ENCODE measurements around the gene SPATA24. TPM values are rescaled to one million over a fixed set of nuclear protein-coding genes. Genes with fewer than 3 reads are reported as not detected.

SPATA24 gene
- total RNA-seq, 6 experiments from 2014 or later: 4.0 to 6.9 (median 5.2) TPM

DNA sequence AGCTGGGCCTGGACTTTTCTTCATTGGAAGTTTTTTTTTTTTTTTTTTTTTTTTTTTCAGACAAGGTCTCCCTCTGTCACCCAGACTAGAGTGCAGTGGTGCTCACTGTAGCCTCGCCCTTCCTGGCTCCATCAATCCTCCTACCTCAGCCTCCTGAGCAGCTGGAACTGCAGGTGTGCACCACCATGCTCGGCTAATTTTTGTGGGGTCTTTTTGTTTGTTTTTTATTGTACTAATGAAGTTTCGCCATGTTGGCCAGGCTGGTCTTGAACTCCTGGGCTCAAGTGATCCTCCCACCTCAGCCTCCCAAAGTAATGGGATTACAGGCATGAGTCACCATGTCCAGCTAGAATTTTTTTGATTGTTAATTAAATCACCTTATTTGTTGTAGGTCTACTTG is 31.8 kb upstream of the SPATA24 start:
- no peak for DNase-seq
- no peak for TF ChIP-seq CTCF (IDR thresholded peaks at IDR 0.05)
- Mint-ChIP-seq H3K9me3 (no peaks in the 10 kb centered on the region), H3K4me3 (no peak overlapping the region), H3K27ac (no peak overlapping the region), H3K36me3 (ENCODE audit: low read depth) (peaks cover 5% of the 10 kb centered on the region; the same call in 1 of the 2 replicates), H3K27me3 (ENCODE audit: insufficient read depth) (no peaks in the 10 kb centered on the region; the same call in 1 of the 2 replicates), H3K4me1 (ENCODE audit: low read depth) (peaks cover 30% of the 10 kb centered on the region)

DNA sequence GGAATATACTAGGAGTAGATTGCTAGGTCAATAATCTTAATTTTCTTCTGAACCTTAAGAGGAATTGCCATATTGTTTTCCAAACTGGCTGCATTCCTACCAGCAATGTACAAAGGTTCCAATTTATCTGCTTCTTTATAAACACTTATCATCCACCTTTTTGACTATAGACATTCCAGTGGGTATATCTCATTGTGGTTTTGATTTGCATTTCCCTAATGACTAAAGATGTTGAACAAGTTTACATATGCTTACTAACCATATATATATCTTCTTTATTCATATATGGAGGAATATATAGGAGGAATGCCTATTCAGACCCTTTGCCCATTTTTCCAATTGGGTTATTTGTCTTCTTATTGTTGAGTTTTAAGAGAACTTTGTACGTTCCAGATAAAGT is 27.8 kb upstream of the SPATA24 start:
- DNase-seq: no peak
- no peak overlapping the region for H3K4me3 Mint-ChIP-seq
- no peaks in the 10 kb centered on the region; the same call in 1 of the 2 replicates for H3K27me3 Mint-ChIP-seq (ENCODE audit: insufficient read depth)
- H3K9me3 Mint-ChIP-seq: no peaks in the 10 kb centered on the region
- TF ChIP-seq CTCF (IDR thresholded peaks at IDR 0.05): no peak
- peaks cover 14% of the 10 kb centered on the region for H3K4me1 Mint-ChIP-seq (ENCODE audit: low read depth)
- H3K36me3 Mint-ChIP-seq (ENCODE audit: low read depth): peaks cover 5% of the 10 kb centered on the region; the same call in 1 of the 2 replicates
- H3K27ac Mint-ChIP-seq: no peak overlapping the region

DNA sequence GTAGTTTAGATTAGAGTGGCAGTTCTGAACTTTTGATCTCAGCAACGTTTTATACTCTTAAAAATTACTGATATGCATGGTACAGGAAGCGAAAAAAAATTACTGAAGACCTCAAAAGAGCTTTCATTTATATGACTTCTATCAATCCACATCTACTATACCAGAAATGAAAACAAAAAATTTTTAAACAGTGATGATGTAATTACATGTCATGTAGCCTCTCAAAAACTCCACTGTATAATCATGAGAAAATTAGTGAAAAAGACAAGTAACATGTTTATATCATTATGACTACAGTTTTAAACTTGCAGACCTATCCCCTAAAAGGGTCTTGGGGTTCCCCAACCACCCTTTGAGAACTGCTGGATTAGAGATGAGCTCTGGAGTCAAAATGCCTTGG is 26.1 kb upstream of the SPATA24 start:
- H3K36me3 Mint-ChIP-seq (ENCODE audit: low read depth): peaks cover 5% of the 10 kb centered on the region; the same call in 1 of the 2 replicates
- no peak overlapping the region for H3K4me3 Mint-ChIP-seq
- no peak overlapping the region for H3K27ac Mint-ChIP-seq
- no peak for DNase-seq
- H3K27me3 Mint-ChIP-seq (ENCODE audit: insufficient read depth): no peaks in the 10 kb centered on the region; the same call in 1 of the 2 replicates
- H3K4me1 Mint-ChIP-seq (ENCODE audit: low read depth): peaks cover 20% of the 10 kb centered on the region
- H3K9me3 Mint-ChIP-seq: no peaks in the 10 kb centered on the region
- no peak for TF ChIP-seq CTCF (IDR thresholded peaks at IDR 0.05)

DNA sequence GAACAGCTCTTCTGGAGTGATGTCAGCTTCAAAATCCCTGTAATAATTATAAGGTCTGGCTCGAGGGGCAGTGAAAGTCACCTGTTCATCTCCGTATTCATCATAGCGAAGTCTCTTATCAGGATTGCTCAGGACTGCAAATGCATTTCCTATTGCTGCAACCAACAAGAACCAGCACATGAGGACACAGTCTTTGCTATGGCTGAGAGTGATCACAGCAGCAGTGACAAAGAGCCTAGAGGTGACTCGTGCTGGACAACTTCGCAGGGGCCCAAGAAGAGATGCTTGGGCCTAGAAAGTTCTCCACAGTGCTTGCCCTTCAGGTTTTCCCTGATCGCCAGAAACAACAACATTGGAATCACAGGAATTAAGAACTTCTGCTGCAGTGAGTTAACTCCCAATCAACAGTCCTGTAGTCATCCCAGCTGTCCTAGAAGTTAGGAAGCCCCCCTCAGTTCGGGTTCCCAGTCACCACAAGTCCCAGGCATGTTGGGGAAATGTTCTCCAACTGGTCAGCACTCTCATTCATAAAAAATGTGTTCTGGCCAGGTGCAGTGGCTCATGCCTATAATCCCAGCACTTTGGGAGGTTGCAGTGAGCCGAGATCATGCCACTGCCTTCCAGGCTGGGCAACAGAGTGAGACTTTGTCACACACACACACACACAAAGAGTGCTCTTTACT is 22.5 kb upstream of the SPATA24 start:
- Mint-ChIP-seq H3K9me3 (no peaks in the 10 kb centered on the region), H3K4me1 (ENCODE audit: low read depth) (peaks cover 19% of the 10 kb centered on the region), H3K4me3 (no peak overlapping the region), H3K36me3 (ENCODE audit: low read depth) (peaks cover 7% of the 10 kb centered on the region), H3K27me3 (ENCODE audit: insufficient read depth) (no peaks in the 10 kb centered on the region; the same call in 1 of the 2 replicates), H3K27ac (0 out of 2 replicates have a peak overlapping the region, but pooled peaks have one; percentile 12)
- no peak for TF ChIP-seq CTCF (IDR thresholded peaks at IDR 0.05)
- no peak for DNase-seq

GRCh38 chr5:139425497-139425896 is 21.6 kb upstream of the SPATA24 start:
- Mint-ChIP-seq H3K4me1 (ENCODE audit: low read depth) (peaks cover 18% of the 10 kb centered on the region), H3K9me3 (no peaks in the 10 kb centered on the region), H3K27me3 (ENCODE audit: insufficient read depth) (no peaks in the 10 kb centered on the region; the same call in 1 of the 2 replicates), H3K36me3 (ENCODE audit: low read depth) (peaks cover 4% of the 10 kb centered on the region), H3K27ac (no peak overlapping the region), H3K4me3 (no peak overlapping the region)
- TF ChIP-seq CTCF (IDR thresholded peaks at IDR 0.05): no peak
- DNase-seq: no peak
